Measurements from ENCODE around the gene ANKS6. TPM values are rescaled to one million over a fixed set of nuclear protein-coding genes. Genes with fewer than 3 reads are reported as not detected.

The ANKS6 gene
- total and polyA plus RNA-seq, 2 of the 4 experiments (the other 2 are of a cell fraction) = 9.0 to 23.6 TPM

- Histone ChIP-seq H3K9me3 (ENCODE audit: control insufficient read depth, insufficient read depth, low read length) (no peaks in the 10 kb centered on the region), H3K14ac (replicated peaks; ENCODE audit: low read depth, low read length) (no peak overlapping the region), H4K8ac (ENCODE audit: low read depth in 2 of 2, low read length in 2 of 2) (no peak overlapping the region), H3K18ac (ENCODE audit: low read depth, low read length) (no peak overlapping the region), H3K9ac (ENCODE audit: low read depth, low read length) (no peak overlapping the region), H3K27me3 (ENCODE audit: control insufficient read depth, insufficient read depth, low read length) (no peaks in the 10 kb centered on the region), H3K79me1 (ENCODE audit: low read depth in 1 of 2, low read length in 2 of 2) (peaks cover 0 to 8% of the 10 kb centered on the region in 2 experiments; a peak in 2 of 4 replicates), H2BK5ac (ENCODE audit: low read depth, low read length, poor library complexity, severe bottlenecking) (no peak overlapping the region), H3K27ac (ENCODE audit: insufficient read depth, low read length) (no peak overlapping the region), H2AK9ac (replicated peaks; ENCODE audit: low read depth, low read length, poor library complexity) (no peak overlapping the region), H2BK15ac (ENCODE audit: low read depth, low read length) (no peak overlapping the region), H3K4me2 (ENCODE audit: low read depth, low read length) (no peak overlapping the region), H4K91ac (ENCODE audit: insufficient read depth, low read depth, low read length) (no peak overlapping the region), H2AK5ac (ENCODE audit: low read depth, low read length) (no peak overlapping the region), H3K4ac (ENCODE audit: low read depth, low read length) (no peak overlapping the region), H4K20me1 (ENCODE audit: insufficient read depth, low read length) (no peaks in the 10 kb centered on the region; the same call in 1 of the 2 replicates), H3K9me1 (ENCODE audit: insufficient read depth, low read length) (0 out of 2 replicates have a peak, but pooled peaks cover 3% of the 10 kb centered on the region), H2AFZ (replicated peaks; ENCODE audit: low read length, poor library complexity) (no peak overlapping the region), H4K5ac (ENCODE audit: low read depth, low read length) (no peak overlapping the region), H2BK20ac (ENCODE audit: low read depth, low read length) (no peak overlapping the region), H3K36me3 (ENCODE audit: control insufficient read depth, insufficient read depth, low read length) (peaks cover 27% of the 10 kb centered on the region), H3K4me3 (ENCODE audit: insufficient read depth, low read depth, low read length) (no peak overlapping the region), H3K56ac (ENCODE audit: extremely low read depth, insufficient read depth, low read length) (no peak overlapping the region), H2BK120ac (ENCODE audit: low read depth, low read length) (no peak overlapping the region), H3K4me1 (ENCODE audit: control insufficient read depth, insufficient read depth, low read length) (0 out of 2 replicates have a peak, but pooled peaks cover 1% of the 10 kb centered on the region), H3K23ac (ENCODE audit: low read depth, low read length) (no peak overlapping the region)
- DNase-seq (no peak), ATAC-seq (ENCODE audit: low read depth) (no peak)
- ChIA-PET CTCF (no interaction called here), POLR2A (ENCODE audit: unreplicated experiment) (no interaction called here)
- TF ChIP-seq RAD21 (IDR thresholded peaks at IDR 0.05; ENCODE audit: low read length) = no peak
- no peak for TF ChIP-seq CEBPB (IDR thresholded peaks at IDR 0.05; ENCODE audit: low read depth, low read length)
- no peak for TF ChIP-seq RCOR1 (IDR thresholded peaks at IDR 0.05; ENCODE audit: insufficient replicate concordance, low read length)
- TF ChIP-seq POLR2A (IDR thresholded peaks at IDR 0.05; ENCODE audit: low read depth, low read length) = no peak
- TF ChIP-seq MAZ (IDR thresholded peaks at IDR 0.05; ENCODE audit: borderline replicate concordance, low read depth, low read length) = no peak
- intact Hi-C loops (cut with micrococcal nuclease) (loop anchor here (5.0 kb wide), 1 partner anchor 290 kb away; no protein-coding TSS in a partner anchor), dilution Hi-C loops (cut with HindIII; ENCODE audit: low sequenced_read_pairs, unreplicated experiment) (no loop called here), in situ Hi-C loops (cut with MboI; ENCODE audit: low sequenced_read_pairs) (no loop called here)
- no TSS peak for BruUV-seq (replicated peaks)
- no CpG with 5 or more reads among the region's 4 CpGs for WGBS, 2 experiments (ENCODE audit: extremely low coverage in 2 of 2, insufficient read length in 1 of 2)
Measured at GRCh38 chr9:98777618-98778017, 18.7 kb downstream of the ANKS6 start.

All from IMR-90 (cell line).